OCI-LY1 (cell line): ENCODE results near the gene FAM180A.
"Not testable (repeated sequence)": the region's sequence is repeated elsewhere in the genome, so short reads cannot be mapped to it uniquely, and the experiment has no call there.

Experiments
- H2AFZ ChIP-seq: fragments of 200-600 bp; sonication (generic), shearing (Covaris generic); 2 replicates; pipeline ENCODE4 v1.6.0; 2014; ENCODE audit warnings: antibody characterized with exemption, mild to moderate bottlenecking, low read length
- H3F3A ChIP-seq: fragments of 200-600 bp; sonication (generic), shearing (Covaris generic); 2 replicates; pipeline ENCODE4 v1.6.0; 2014; ENCODE audit warnings: mild to moderate bottlenecking, antibody characterized with exemption, low read length, moderate library complexity; ENCODE audit not compliant: insufficient read depth
- H3K27ac ChIP-seq: fragments of 200-600 bp; sonication (generic); 2 replicates; pipeline ENCODE4 v1.5.1; 2014; ENCODE audit warnings: low read length, mixed run types, mild to moderate bottlenecking, low read depth; ENCODE audit not compliant: poor library complexity, severe bottlenecking
- H3K27me3 ChIP-seq: fragments of 200-600 bp; sonication (generic); 2 replicates; pipeline ENCODE4 v1.6.0; 2014; ENCODE audit warnings: antibody characterized with exemption, mild to moderate bottlenecking, low read length, moderate library complexity; ENCODE audit not compliant: insufficient read depth
- H3K36me3 ChIP-seq: fragments of 200-600 bp; sonication (generic); 2 replicates; pipeline ENCODE4 v1.6.1; 2014; ENCODE audit warnings: mild to moderate bottlenecking, antibody characterized with exemption, low read length, moderate library complexity, mixed read lengths; ENCODE audit not compliant: insufficient read depth
- H3K4me1 ChIP-seq: fragments of 200-600 bp; sonication (generic); 2 replicates; pipeline ENCODE4 v1.5.1; 2014; ENCODE audit warnings: mild to moderate bottlenecking, low read length, moderate library complexity; ENCODE audit not compliant: insufficient read depth, severe bottlenecking
- H3K4me2 ChIP-seq: fragments of 200-600 bp; sonication (generic), shearing (Covaris generic); 2 replicates; pipeline ENCODE4 v1.6.1; 2014; ENCODE audit warnings: low read length
- H3K4me3 ChIP-seq: fragments of 200-600 bp; sonication (generic); 2 replicates; pipeline ENCODE4 v1.5.1; 2014; ENCODE audit warnings: low read length, low read depth, mild to moderate bottlenecking, mixed read lengths; ENCODE audit not compliant: poor library complexity, severe bottlenecking
- H3K79me2 ChIP-seq: fragments of 200-600 bp; shearing (Covaris generic); 2 replicates; pipeline ENCODE4 v1.6.1; 2016; ENCODE audit warnings: mixed run types, low read length, mixed read lengths; ENCODE audit not compliant: insufficient read depth
- H3K9ac ChIP-seq: fragments of 200-600 bp; sonication (generic), shearing (Covaris generic); 2 replicates; pipeline ENCODE4 v1.6.1; 2014; ENCODE audit warnings: mild to moderate bottlenecking, low read length, mixed read lengths
- H3K9me2 ChIP-seq: fragments of 200-600 bp; sonication (generic), shearing (Covaris generic); 2 replicates; pipeline ENCODE4 v1.6.1; 2014; ENCODE audit warnings: low read depth, mild to moderate bottlenecking, low read length, mixed read lengths
- H3K9me3 ChIP-seq: fragments of 200-600 bp; shearing (Covaris generic); 2 replicates; pipeline ENCODE4 v1.6.1; 2014; ENCODE audit warnings: low read length, mixed read lengths
- H4K20me1 ChIP-seq: fragments of 200-600 bp; sonication (generic), shearing (Covaris generic); 2 replicates; pipeline ENCODE4 v1.6.0; 2016; ENCODE audit warnings: mild to moderate bottlenecking, low read length; ENCODE audit not compliant: insufficient read depth
- EZH2 ChIP-seq: fragments of 200-600 bp; sonication (generic), shearing (Covaris generic); IDR thresholded peaks from 2 replicates; pipeline ENCODE4 v1.8.0; 2017; ENCODE audit warnings: borderline replicate concordance, mixed run types, mild to moderate bottlenecking, antibody characterized with exemption, low read length, moderate library complexity, mixed read lengths
- TF ChIP-seq, protein P1 (sequence below): fragments of 200-600 bp; sonication (generic), shearing (Covaris generic); IDR thresholded peaks from 2 replicates; pipeline ENCODE4 v1.5.1; 2017; ENCODE audit warnings: mild to moderate bottlenecking, antibody characterized with exemption, low read length, moderate library complexity, mixed read lengths

The FAM180A gene

DNA sequence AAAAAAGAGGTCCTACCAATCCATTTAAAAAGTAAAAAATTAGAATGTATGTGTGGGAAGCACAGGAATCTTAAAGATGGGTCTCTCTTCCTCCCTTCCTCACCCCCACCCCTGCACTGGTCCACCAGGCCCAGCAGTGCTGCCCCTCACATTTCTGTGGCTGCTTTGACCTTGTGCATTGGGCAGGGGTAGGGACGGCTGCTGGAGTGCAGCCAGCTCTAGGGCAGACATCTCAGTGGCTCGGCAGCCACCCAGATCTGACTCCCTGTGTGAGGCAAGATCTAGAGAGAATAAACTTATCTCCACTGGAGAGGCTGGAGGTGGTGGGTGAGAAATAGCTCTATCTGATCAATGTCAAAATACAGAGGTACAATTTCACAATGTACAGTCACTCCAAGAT lies 6.7 kb downstream of the FAM180A start:
- Histone ChIP-seq H3K4me3 (no peak overlapping the region), H3K27me3 (no peaks in the 10 kb centered on the region; the same call in 1 of the 2 replicates), H3F3A (no peaks in the 10 kb centered on the region), H3K4me1 (no peaks in the 10 kb centered on the region), H3K9me2 (no peaks in the 10 kb centered on the region), H3K9ac (no peak overlapping the region), H3K4me2 (no peak overlapping the region), H3K79me2 (no peaks in the 10 kb centered on the region), H2AFZ (no peak overlapping the region), H3K9me3 (no peaks in the 10 kb centered on the region), H3K27ac (no peak overlapping the region), H3K36me3 (no peaks in the 10 kb centered on the region), H4K20me1 (no peaks in the 10 kb centered on the region)
- TF ChIP-seq, protein P1, sequence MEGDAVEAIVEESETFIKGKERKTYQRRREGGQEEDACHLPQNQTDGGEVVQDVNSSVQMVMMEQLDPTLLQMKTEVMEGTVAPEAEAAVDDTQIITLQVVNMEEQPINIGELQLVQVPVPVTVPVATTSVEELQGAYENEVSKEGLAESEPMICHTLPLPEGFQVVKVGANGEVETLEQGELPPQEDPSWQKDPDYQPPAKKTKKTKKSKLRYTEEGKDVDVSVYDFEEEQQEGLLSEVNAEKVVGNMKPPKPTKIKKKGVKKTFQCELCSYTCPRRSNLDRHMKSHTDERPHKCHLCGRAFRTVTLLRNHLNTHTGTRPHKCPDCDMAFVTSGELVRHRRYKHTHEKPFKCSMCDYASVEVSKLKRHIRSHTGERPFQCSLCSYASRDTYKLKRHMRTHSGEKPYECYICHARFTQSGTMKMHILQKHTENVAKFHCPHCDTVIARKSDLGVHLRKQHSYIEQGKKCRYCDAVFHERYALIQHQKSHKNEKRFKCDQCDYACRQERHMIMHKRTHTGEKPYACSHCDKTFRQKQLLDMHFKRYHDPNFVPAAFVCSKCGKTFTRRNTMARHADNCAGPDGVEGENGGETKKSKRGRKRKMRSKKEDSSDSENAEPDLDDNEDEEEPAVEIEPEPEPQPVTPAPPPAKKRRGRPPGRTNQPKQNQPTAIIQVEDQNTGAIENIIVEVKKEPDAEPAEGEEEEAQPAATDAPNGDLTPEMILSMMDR = no peak
- TF ChIP-seq EZH2 = no peak

DNA sequence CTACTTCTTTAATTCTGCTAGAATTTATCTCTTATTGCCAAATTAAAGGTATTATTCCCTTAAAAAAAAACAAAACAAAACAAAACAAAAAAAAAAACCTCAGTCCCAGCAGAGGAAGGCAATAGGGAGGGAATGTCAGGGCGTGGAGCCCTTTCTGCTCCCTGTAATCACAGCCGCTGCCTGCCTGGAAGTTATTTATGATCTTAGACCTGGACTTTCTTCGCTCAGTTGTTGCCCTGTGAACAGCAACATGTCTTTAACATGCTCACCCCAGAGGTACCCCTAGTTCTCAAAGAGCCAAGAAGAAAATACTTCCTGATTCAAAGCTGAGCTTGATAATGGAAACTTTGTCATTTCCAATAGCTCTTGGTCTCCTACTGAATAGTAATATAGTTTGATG lies 7.7 kb downstream of the FAM180A start:
- H3K36me3 ChIP-seq = no peaks in the 10 kb centered on the region
- no peak overlapping the region for H3K4me2 ChIP-seq
- H3K9ac ChIP-seq = no peak overlapping the region
- no peaks in the 10 kb centered on the region for H4K20me1 ChIP-seq
- no peak for TF ChIP-seq EZH2
- TF ChIP-seq, protein P1 = no peak
- H2AFZ ChIP-seq = no peak overlapping the region
- no peaks in the 10 kb centered on the region for H3K4me1 ChIP-seq
- H3K79me2 ChIP-seq = no peaks in the 10 kb centered on the region
- H3F3A ChIP-seq = no peaks in the 10 kb centered on the region
- H3K27ac ChIP-seq = no peak overlapping the region
- H3K9me3 ChIP-seq = no peaks in the 10 kb centered on the region
- H3K9me2 ChIP-seq = no peaks in the 10 kb centered on the region
- H3K27me3 ChIP-seq = no peaks in the 10 kb centered on the region; the same call in 1 of the 2 replicates
- no peak overlapping the region for H3K4me3 ChIP-seq

DNA sequence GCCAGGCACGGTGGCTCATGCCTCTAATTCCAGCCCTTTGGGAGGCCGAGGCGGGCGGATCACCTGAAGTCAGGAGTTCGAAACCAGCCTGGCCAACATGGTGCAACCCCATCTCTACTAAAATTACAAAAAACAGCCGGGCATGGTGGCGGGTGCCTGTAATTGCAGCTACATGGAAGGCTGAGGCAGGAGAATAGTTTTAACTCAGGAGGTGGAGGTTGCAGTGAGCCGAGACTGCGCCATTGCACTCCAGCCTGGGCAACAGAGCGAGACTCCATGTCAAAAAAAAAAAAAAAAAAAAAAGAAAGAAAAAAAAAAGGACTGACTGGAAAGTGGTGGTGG lies 11.3 kb downstream of the FAM180A start:
- H3K9me3 ChIP-seq, H4K20me1 ChIP-seq, H3K27ac ChIP-seq, H3K4me3 ChIP-seq, H3K36me3 ChIP-seq, H3K4me1 ChIP-seq, H3K79me2 ChIP-seq, H2AFZ ChIP-seq, H3K27me3 ChIP-seq, H3K9me2 ChIP-seq, H3F3A ChIP-seq, H3K9ac ChIP-seq, H3K4me2 ChIP-seq: not testable (repeated sequence)

DNA sequence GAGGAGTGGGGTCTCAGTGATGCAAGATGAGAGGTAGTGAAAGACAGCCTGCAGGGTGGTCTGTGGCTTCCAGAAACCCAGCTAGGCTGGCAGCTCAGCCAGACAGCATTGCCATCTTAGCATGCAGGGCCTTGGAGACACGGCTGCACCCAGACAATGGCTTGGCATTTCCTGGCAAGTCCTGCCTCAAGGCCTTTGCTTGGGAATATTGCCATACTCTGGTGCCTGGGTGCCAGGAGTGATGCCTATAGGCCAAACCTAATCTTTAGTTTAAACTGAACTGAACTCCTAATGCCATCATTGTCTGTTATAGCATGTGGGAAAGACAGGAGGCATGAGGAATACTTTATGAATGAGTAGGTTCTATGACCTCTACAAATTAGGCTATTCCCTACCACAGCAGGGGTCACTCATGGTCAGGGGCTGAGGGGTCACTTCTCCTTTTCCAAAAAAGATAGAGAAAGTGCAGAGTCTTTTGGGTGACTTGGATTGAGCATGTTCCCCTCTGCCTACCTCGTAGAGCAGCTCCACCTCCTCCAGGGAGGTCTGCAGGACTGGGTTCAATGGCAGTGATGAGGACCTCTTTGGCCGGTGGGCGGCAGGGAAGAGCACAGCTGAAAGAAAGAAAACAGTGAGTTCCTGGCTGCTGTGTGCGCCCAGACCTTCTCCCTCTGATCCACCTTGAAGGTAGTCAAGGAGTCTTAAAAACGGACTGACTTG lies 11.9 kb downstream of the FAM180A start:
- no peaks in the 10 kb centered on the region for H3F3A ChIP-seq

More for the DNA sequence above, 11.9 kb downstream of the FAM180A start:
- Histone ChIP-seq H3K27me3 (peaks cover 9% of the 10 kb centered on the region; the same call in 1 of the 2 replicates), H3K27ac (no peak overlapping the region), H3K36me3 (no peaks in the 10 kb centered on the region), H3K9me2 (no peaks in the 10 kb centered on the region), H3K4me3 (no peak overlapping the region), H3K9me3 (no peaks in the 10 kb centered on the region), H4K20me1 (no peaks in the 10 kb centered on the region), H3K4me2 (no peak overlapping the region), H3K4me1 (no peaks in the 10 kb centered on the region), H3K79me2 (no peaks in the 10 kb centered on the region), H2AFZ (no peak overlapping the region), H3K9ac (no peak overlapping the region)
- no peak for TF ChIP-seq EZH2
- TF ChIP-seq, protein P1 = no peak
